GM12878 (cell line): ENCODE data around the gene RUFY3.

ENCODE experiments used
- CREB1 ChIP-seq: IDR thresholded peaks from 2 replicates; pipeline ENCODE4 v1.6.1; 2012; ENCODE audit warnings: low read depth, mild to moderate bottlenecking, inconsistent platforms
- GABPA ChIP-seq: IDR thresholded peaks from 2 replicates; pipeline ENCODE4 v1.6.1; 2014; ENCODE audit warnings: antibody characterized with exemption, low read depth, mild to moderate bottlenecking, inconsistent platforms
- HDGF ChIP-seq: fragments of 450-650 bp; IDR thresholded peaks from 2 replicates; pipeline ENCODE4 v1.6.1; 2016; ENCODE audit warnings: antibody characterized with exemption
- JUND ChIP-seq: IDR thresholded peaks from 2 replicates; pipeline ENCODE4 v1.6.1; 2012; ENCODE audit warnings: low read depth, mild to moderate bottlenecking, low read length, improper control_type of control experiment, moderate library complexity
- POLR2A ChIP-seq: IDR thresholded peaks from 2 replicates; pipeline ENCODE4 v1.6.1; 2011; ENCODE audit warnings: low read depth, mild to moderate bottlenecking, low read length
- POLR2AphosphoS5 ChIP-seq: IDR thresholded peaks from 2 replicates; pipeline ENCODE4 v1.6.1; 2011; ENCODE audit warnings: mild to moderate bottlenecking, low read length, inconsistent platforms
- TCF7 ChIP-seq: IDR thresholded peaks from 2 replicates; pipeline ENCODE4 v1.6.1; 2014; ENCODE audit warnings: antibody characterized with exemption, borderline replicate concordance
- TF ChIP-seq, protein P1 (sequence below), 3 experiments: IDR thresholded peaks in 2 of 3; conservative IDR thresholded peaks in 1 of 3; 2 replicates each; pipeline ENCODE4 v1.5.1; 2011; ENCODE audit warnings: low read depth in 3 of 3, low read length in 3 of 3, mild to moderate bottlenecking in 3 of 3, control low read depth in 2 of 3, moderate library complexity in 2 of 3, inconsistent platforms in 1 of 3, mixed read lengths in 1 of 3; ENCODE audit not compliant: control insufficient read depth in 2 of 3, insufficient read depth in 1 of 3; ENCODE audit errors: extremely low read depth in 1 of 3
- TF ChIP-seq, protein P2 (sequence below): fragments of 450-650 bp; formaldehyde crosslinking; IDR thresholded peaks from 2 replicates; pipeline ENCODE4 v1.4.0; 2022; ENCODE audit warnings: mild to moderate bottlenecking, moderate library complexity

DNA sequence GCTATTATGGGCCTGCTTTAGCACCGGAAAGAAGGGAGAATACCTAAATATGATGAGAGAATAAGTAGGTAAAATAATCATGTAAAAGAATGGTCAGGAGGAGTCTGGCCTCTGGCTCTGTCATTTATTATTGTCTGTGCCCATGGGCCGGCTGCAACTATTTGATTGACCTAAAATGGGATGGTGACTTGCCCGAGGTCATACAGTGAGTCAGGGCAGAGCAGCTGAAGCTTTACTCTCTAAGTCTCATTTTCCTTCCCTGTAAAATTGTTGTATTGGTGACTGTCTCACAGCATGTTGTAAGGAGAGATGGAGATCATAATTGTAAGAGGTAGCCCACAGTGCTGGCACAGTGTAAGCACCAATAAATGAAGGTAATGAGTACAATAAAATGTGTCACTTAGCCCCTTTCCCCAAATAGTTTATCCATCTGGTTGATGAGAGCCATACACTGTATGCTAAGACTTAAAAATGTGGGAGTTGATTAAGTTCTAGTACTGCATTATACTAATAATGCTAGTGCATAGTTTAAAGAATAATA lies 39.6 kb downstream of the RUFY3 start:
- TF ChIP-seq HDGF: no peak
- no peak for TF ChIP-seq CREB1
- no peak for TF ChIP-seq TCF7
- TF ChIP-seq, protein P1, sequence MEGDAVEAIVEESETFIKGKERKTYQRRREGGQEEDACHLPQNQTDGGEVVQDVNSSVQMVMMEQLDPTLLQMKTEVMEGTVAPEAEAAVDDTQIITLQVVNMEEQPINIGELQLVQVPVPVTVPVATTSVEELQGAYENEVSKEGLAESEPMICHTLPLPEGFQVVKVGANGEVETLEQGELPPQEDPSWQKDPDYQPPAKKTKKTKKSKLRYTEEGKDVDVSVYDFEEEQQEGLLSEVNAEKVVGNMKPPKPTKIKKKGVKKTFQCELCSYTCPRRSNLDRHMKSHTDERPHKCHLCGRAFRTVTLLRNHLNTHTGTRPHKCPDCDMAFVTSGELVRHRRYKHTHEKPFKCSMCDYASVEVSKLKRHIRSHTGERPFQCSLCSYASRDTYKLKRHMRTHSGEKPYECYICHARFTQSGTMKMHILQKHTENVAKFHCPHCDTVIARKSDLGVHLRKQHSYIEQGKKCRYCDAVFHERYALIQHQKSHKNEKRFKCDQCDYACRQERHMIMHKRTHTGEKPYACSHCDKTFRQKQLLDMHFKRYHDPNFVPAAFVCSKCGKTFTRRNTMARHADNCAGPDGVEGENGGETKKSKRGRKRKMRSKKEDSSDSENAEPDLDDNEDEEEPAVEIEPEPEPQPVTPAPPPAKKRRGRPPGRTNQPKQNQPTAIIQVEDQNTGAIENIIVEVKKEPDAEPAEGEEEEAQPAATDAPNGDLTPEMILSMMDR (IDR thresholded peaks at IDR 0.05 in 2 of 3, conservative IDR thresholded peaks at IDR 0.05 in 1 of 3; ENCODE audit: control insufficient read depth in 2 of 3, extremely low read depth in 1 of 3, insufficient read depth in 1 of 3, low read depth in 3 of 3, low read length in 3 of 3): no peak
- no peak for TF ChIP-seq JUND
- TF ChIP-seq, protein P2, sequence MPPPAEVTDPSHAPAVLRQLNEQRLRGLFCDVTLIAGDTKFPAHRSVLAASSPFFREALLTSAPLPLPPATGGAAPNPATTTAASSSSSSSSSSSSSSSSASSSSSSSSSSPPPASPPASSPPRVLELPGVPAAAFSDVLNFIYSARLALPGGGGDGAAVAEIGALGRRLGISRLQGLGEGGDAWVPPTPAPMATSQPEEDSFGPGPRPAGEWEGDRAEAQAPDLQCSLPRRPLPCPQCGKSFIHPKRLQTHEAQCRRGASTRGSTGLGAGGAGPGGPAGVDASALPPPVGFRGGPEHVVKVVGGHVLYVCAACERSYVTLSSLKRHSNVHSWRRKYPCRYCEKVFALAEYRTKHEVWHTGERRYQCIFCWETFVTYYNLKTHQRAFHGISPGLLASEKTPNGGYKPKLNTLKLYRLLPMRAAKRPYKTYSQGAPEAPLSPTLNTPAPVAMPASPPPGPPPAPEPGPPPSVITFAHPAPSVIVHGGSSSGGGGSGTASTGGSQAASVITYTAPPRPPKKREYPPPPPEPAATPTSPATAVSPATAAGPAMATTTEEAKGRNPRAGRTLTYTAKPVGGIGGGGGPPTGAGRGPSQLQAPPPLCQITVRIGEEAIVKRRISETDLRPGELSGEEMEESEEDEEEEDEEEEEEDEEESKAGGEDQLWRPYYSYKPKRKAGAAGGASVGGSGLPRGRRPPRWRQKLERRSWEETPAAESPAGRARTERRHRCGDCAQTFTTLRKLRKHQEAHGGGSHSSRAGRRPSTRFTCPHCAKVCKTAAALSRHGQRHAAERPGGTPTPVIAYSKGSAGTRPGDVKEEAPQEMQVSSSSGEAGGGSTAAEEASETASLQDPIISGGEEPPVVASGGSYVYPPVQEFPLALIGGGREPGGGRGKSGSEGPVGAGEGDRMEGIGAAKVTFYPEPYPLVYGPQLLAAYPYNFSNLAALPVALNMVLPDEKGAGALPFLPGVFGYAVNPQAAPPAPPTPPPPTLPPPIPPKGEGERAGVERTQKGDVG (CRISPR knock-in tag): no peak
- TF ChIP-seq POLR2A: no peak
- no peak for TF ChIP-seq GABPA
- TF ChIP-seq POLR2AphosphoS5: no peak
